Lower lobe of right lung (tissue), 2 donors: ENCODE results near the gene APPBP2. TPM values are rescaled to one million over a fixed set of nuclear protein-coding genes. Genes with fewer than 3 reads are reported as not detected.

Experiments
- ATAC-seq, 2 donors: fragments of 200-7000 bp; cut with Tn5 transposase; one replicate each; pipeline ENCODE4 v1.9.1; 2020 to 2022; ENCODE audit warnings: mild to moderate bottlenecking in 2 of 2, moderate library complexity in 2 of 2
- DNase-seq: peaks from one replicate; pipeline ENCODE4 v3.0.0-alpha.2; 2020
- H3K27ac ChIP-seq: fragments of 200-600 bp; one replicate; pipeline ENCODE4 v1.8.0; 2022
- H3K27me3 ChIP-seq: fragments of 200-600 bp; one replicate; pipeline ENCODE4 v1.8.0; 2022; ENCODE audit warnings: low read depth
- H3K36me3 ChIP-seq: fragments of 200-600 bp; one replicate; pipeline ENCODE4 v1.8.0; 2022; ENCODE audit warnings: mild to moderate bottlenecking
- H3K4me1 ChIP-seq: fragments of 200-600 bp; one replicate; pipeline ENCODE4 v1.8.0; 2022
- H3K4me3 ChIP-seq: fragments of 200-600 bp; one replicate; pipeline ENCODE4 v1.8.0; 2022; ENCODE audit warnings: mild to moderate bottlenecking
- H3K9me3 ChIP-seq: fragments of 200-600 bp; one replicate; pipeline ENCODE4 v1.8.0; 2022
- intact Hi-C: fragments of 100-400 bp; cut with DNase I; formaldehyde crosslinking; loops from one replicate; pipeline ENCODE4 v1.11.0; 2022
- total RNA-seq: library from RNA; stranded (reverse); fragmentation: NEBNext Ultra II Directional; extraction: Animal tissue kit (Norgen Biotek cat#: 25700); gene quantifications from one replicate; pipeline ENCODE4 v1.2.1, GENCODE V29; 2021
- TF ChIP-seq, protein P1 (sequence below): fragments of 200-600 bp; IDR thresholded peaks from one replicate; pipeline ENCODE4 v1.8.0; 2022; ENCODE audit warnings: antibody characterized with exemption, mild to moderate bottlenecking
- donor health status: DM: no; HTN: yes; CAD: no; lungs with severe emphysema.

APPBP2 gene
- total RNA-seq, 1 donor from 2014 or later, result 49.4 TPM

DNA sequence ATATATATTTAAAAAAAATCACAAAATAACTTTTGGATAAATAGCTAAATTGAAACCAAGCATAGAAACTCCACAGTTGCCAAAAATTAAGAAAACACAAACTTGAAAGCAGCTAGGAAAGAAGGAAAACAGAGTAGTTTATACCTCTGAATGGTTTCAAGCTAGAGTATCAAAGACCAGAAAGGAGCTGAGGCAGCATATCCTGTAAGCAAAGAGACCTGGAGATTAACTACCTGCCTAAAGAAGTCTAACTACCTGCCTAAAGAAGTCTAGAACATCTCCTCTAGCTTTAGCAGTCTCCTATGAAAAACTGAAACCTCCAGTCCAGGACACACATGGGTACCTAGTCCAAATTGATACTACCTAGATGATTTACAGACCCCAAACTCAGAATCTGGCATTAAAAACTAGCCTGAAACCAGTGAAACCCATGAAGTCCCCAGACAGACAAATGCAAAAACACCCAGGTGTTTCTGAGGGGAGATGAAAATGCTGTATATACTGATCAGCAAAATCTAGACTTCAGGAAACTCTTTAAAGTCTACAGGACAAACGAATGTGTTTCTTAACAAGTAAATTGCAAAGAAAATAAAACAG lies 17.6 kb downstream of the APPBP2 start:
- H3K4me3 ChIP-seq, result no peak overlapping the region
- TF ChIP-seq, protein P1, sequence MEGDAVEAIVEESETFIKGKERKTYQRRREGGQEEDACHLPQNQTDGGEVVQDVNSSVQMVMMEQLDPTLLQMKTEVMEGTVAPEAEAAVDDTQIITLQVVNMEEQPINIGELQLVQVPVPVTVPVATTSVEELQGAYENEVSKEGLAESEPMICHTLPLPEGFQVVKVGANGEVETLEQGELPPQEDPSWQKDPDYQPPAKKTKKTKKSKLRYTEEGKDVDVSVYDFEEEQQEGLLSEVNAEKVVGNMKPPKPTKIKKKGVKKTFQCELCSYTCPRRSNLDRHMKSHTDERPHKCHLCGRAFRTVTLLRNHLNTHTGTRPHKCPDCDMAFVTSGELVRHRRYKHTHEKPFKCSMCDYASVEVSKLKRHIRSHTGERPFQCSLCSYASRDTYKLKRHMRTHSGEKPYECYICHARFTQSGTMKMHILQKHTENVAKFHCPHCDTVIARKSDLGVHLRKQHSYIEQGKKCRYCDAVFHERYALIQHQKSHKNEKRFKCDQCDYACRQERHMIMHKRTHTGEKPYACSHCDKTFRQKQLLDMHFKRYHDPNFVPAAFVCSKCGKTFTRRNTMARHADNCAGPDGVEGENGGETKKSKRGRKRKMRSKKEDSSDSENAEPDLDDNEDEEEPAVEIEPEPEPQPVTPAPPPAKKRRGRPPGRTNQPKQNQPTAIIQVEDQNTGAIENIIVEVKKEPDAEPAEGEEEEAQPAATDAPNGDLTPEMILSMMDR, result no peak
- peaks cover 46% of the 10 kb centered on the region for H3K36me3 ChIP-seq
- peaks cover 32% of the 10 kb centered on the region for H3K4me1 ChIP-seq
- no peaks in the 10 kb centered on the region for H3K9me3 ChIP-seq
- intact Hi-C loops, result no loop called here
- no peak for DNase-seq
- no peaks in the 10 kb centered on the region for H3K27me3 ChIP-seq
- no peak overlapping the region for H3K27ac ChIP-seq
- ATAC-seq, result no peak

DNA sequence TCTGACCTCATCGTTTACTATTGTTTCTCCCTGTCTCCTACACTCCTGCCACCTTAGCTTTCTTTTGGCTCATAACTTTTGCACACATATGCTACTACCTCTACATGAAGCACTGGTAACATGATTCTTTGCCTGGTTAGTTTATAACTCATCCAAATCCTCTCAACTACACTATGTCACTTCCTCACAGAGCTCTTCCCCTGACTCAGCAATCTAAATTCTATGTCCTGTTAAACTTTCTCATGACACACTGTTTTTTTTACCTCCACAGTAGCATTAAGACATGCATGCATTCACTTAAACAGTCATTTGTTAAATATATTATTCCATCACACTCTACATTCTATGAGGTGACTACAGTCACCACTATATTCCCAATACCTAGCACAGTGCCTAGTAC lies 19.7 kb downstream of the APPBP2 start:
- DNase-seq, result no peak
- Histone ChIP-seq H3K9me3 (no peaks in the 10 kb centered on the region), H3K4me1 (peaks cover 32% of the 10 kb centered on the region), H3K36me3 (peaks cover 36% of the 10 kb centered on the region), H3K4me3 (no peak overlapping the region), H3K27ac (no peak overlapping the region), H3K27me3 (no peaks in the 10 kb centered on the region)
- TF ChIP-seq, protein P1, result no peak
- intact Hi-C loops, result no loop called here
- no peak for ATAC-seq

DNA sequence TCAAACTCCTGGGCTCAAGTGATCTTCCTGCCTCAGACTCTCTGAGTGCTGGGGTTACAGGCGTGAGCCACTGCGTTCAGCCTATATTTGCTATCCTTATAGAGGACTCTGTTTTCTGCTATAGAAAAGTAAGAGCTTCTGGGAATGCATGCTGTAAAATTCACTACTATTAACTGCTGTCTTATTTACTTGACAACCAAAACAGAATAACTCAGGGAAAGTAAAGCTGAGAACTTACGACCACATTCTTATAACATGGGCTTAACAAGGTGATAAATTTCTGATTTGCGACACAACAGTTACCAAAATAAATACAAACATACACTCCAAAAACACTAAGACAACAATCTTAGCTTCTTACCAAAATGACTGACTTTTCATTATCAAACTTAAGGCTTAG lies 23.9 kb downstream of the APPBP2 start:
- H3K27ac ChIP-seq, result no peak overlapping the region
- intact Hi-C loops, result no loop called here
- ATAC-seq (no peak), DNase-seq (no peak)
- H3K4me3 ChIP-seq, result no peak overlapping the region
- H3K4me1 ChIP-seq, result peaks cover 8% of the 10 kb centered on the region
- TF ChIP-seq, protein P1, result no peak
- H3K9me3 ChIP-seq, result no peaks in the 10 kb centered on the region
- H3K27me3 ChIP-seq, result no peaks in the 10 kb centered on the region
- peaks cover 41% of the 10 kb centered on the region for H3K36me3 ChIP-seq

DNA sequence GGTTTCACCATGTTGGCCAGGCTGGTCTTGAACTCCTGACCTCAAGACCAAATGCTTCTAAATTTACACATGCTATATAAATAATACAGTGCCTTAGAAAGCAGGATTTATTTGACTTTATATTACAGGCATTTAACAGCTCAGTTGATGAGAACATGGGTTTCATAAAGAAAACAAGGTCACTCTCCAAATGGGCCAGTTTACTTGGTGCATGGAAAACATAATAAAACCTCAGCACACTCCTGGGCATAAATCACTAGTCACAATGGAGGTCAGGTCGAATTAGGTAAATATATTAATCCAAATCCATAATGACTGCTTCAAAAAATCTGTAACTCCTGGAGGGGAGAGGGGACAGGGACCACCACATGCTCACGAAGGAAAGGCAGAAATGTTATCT lies 24.5 kb downstream of the APPBP2 start:
- no peak overlapping the region for H3K4me3 ChIP-seq
- no peak overlapping the region for H3K27ac ChIP-seq
- H3K27me3 ChIP-seq, result no peaks in the 10 kb centered on the region
- no peak for DNase-seq
- intact Hi-C loops, result no loop called here
- TF ChIP-seq, protein P1, result no peak
- H3K9me3 ChIP-seq, result no peaks in the 10 kb centered on the region
- peaks cover 47% of the 10 kb centered on the region for H3K36me3 ChIP-seq
- no peak for ATAC-seq
- H3K4me1 ChIP-seq, result peaks cover 5% of the 10 kb centered on the region

DNA sequence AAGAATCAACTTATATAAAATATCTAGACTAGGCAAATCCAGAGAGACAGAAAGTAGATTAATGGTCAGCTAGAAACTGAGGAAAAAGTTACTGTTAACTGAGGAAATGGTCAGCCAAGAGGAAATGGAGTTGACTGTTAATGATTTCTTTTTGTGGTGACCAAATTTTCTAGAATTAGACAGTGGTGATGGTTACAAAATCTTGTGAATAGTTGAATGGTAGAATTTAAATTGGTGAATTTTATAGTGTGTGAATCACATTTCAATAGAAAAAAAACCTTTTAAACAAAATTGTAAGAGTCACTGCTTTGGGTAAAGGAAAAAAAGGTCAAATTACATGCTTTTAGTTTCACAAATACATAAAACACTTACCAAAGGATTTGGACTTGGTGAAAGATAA lies 30.0 kb downstream of the APPBP2 start:
- H3K9me3 ChIP-seq, result peaks cover 9% of the 10 kb centered on the region
- DNase-seq (no peak), ATAC-seq (no peak)
- intact Hi-C loops, result no loop called here
- H3K4me3 ChIP-seq, result no peak overlapping the region
- H3K27me3 ChIP-seq, result no peaks in the 10 kb centered on the region
- TF ChIP-seq, protein P1, result no peak
- no peaks in the 10 kb centered on the region for H3K4me1 ChIP-seq
- no peak overlapping the region for H3K27ac ChIP-seq
- H3K36me3 ChIP-seq, result peaks cover 78% of the 10 kb centered on the region
